Activated CD4-positive, alpha-beta T cell treated with anti-CD3 and anti-CD28 coated beads, Interleukin-10, Interleukin-2, amounts not matched to agents 100 ng/mL and 50 ng/mL, durations not matched to agents 16 hours and 8 hours (primary cell): ENCODE data around the gene NEGR1.

Experiments used
- DNase-seq: peaks from one replicate; pipeline ENCODE4 v3.0.0-alpha.2; 2020

NEGR1 gene

GRCh38 chr1:71610476-71610875 lies 671.9 kb downstream of the NEGR1 start:
- no peak for DNase-seq

GRCh38 chr1:71603044-71603776 lies 679.1 kb downstream of the NEGR1 start:
- no peak for DNase-seq

- no peak for DNase-seq
These were observed 682.3 kb downstream of the NEGR1 start for GRCh38 chr1:71600023-71600422.

DNA sequence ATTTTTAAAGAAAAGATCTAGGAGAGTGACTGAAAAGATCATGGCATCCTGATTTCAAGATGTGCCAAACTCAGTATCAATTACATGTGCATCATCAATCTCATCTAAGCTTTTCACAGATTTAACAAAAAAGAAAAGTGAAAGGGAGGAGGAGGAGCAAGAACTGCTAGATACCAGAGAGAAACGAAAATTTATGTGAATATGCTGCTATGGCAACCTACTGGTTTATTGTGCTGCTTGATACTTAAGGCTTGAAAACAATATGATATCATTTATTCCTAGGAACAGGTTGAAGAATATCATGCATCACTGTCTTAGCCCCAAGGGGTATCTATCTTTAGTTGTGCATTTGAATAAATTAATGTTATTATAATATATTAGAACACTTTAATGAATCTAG lies 683.0 kb downstream of the NEGR1 start:
- no peak for DNase-seq

DNA sequence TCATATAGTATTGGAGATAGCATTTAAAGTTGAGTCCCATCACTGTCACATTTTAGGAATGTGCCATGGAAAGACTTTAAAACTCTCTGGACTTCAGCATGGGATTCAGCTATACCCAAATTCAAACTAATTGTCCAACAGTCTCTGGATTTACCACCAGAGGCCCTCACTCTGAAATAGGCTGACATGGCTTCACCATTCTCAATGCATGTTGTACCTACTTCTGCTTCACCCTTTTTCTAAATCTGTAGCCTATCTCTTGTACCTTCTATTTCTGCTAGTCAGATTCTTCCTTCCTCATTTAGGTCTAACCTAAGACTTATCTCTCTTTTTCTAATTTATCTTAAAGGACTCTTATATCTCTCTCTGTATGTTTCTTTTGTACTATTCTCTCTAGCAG lies 688.8 kb downstream of the NEGR1 start:
- no peak for DNase-seq

DNA sequence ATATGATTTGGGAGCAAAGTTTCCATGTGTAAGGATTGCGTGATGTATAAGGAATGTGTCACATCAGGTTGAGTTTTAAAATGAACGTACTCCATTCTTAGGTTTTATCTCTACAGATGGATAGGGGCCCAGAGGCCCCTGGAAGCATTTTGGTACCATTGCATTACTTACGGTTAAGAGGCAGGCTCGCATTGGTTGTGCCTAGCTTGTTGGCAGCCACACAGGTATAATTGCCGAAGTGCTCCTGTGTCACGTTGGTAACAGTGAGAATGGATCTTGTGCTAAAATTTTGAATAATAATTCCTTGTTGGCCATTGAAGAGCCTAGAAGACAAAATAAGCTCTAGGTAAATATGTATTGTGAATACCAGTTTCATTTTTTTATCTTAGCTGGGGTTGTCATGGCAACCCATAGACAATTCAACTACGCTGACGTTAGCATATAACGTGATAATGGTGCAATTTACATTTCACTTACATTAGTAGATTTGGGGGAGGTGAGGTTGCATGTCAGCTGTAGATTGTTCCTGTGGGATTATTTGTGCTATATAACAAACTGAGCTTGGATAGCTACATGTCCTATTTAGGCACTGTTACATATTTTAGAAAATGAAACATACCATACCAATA lies 689.6 kb downstream of the NEGR1 start:
- DNase-seq, result no peak

- no peak for DNase-seq
These were observed 693.3 kb downstream of the NEGR1 start for GRCh38 chr1:71589005-71589404.

DNA sequence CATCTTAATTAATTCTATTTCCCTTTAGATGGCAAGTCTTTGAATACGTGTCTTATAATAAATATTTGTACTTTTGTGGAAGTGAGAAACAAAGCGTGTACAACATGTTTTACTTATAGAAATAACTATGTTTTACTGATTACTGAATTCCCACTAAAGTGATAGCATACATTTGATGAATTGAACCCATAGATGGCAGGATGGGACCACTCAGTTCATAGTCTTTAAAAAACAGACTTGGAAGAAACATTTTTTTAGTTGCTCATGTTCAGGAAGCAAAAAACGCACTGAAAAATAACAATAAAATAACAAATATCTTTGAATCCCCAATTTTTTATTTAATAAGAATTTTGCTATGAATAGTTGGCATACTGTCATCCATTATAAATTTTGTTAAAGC lies 694.4 kb downstream of the NEGR1 start:
- DNase-seq, result no peak

GRCh38 chr1:71586030-71586429 lies 696.3 kb downstream of the NEGR1 start:
- DNase-seq, result no peak

DNA sequence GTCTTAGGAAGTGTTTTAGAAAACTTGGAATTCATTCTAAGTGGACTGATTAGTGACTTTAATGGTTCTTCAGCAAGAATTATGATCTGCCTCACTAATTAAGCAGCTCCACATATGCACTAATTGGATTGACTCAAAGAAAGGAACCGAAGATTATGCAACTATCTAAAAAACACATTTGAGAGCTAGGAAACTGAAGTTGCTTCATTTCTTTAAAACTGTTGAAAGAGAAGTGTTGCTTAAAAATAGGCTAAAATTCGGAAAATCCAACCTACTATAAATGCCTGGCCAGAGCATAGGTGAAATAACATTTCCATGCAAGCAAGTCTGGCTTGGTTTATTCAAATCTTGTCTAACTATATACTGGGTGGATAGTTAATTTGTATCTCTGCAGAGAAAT lies 698.6 kb downstream of the NEGR1 start:
- DNase-seq, result no peak

DNA sequence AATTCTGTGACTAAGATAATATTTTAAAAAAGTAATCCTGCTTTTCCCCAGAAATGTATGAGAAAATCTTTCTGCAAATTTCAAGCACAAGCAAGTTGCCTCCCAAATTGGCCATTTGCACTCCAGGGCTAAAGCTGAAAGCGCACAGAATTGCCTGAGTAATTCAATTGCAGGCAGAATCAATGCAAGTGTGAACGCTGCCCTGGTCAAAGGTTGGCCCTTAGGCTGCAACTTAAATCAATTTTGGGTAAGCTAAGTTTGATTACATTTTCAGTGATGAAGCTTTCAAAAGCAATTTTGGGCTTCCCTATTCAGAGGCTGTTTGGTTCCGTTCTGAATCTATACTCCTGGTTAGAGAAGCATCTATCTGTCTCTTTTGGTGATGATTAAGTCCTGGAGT lies 699.7 kb downstream of the NEGR1 start:
- DNase-seq, result no peak

- DNase-seq, result no peak
These were observed 704.7 kb downstream of the NEGR1 start for GRCh38 chr1:71577451-71578131.

DNA sequence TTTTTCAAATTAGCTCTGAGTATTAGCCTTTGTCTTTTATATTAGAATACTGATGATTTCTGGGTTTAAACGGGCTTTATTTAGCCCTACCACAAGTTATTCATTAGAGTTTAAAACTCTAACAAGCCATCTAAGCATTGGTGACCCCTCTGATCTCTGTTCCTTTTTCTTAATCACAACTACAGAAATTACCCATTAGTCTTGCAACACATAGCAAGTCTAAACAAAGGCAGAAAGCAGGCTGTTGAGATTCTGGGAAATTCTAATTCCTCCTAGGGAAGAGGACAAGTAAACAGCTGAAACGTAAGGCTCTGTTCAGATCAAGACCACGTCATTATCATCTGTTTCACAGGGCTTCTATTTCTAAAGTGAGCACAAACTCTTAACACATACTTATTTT lies 710.3 kb downstream of the NEGR1 start:
- no peak for DNase-seq

- DNase-seq, result no peak
These were observed 715.9 kb downstream of the NEGR1 start for GRCh38 chr1:71566413-71566812.

DNA sequence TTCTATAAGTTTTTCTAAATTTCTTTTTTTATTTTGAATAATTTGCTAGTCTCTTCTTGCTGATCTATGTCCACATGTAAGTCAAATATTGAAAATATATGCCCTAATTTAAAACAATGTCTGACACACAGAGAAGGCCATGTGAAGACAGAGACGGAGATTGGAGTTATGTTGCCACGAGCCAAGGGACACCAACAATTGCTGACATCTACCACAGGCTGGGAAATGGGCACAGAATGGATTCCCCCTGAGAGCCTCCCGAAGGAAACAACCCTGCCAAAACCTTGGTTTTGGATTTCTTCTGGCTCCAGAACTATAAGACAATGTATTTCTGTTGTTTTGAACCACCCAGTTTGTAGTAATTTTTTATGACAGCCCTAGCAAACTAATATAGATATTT lies 716.5 kb downstream of the NEGR1 start:
- no peak for DNase-seq

DNA sequence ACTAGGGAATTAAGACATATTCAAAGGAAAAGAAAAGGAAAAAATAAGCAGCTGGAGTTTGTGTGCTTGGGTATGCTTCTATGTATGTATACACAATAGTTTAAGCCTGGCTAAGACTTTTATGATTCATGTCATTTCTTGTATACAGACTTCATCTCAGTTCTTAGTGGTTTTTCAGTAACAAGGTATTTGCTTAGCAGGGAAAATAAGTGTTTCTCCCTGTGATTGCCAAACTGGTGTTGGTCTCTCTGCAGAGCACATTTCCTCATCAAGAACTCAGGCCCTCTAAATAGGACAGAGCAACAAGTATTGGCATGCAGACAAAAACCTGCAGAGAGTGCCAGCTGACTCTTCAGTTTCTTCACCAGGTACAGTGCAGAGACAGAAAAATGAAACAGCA lies 717.1 kb downstream of the NEGR1 start:
- DNase-seq, result no peak

GRCh38 chr1:71562298-71562697 lies 720.0 kb downstream of the NEGR1 start:
- DNase-seq, result no peak

DNA sequence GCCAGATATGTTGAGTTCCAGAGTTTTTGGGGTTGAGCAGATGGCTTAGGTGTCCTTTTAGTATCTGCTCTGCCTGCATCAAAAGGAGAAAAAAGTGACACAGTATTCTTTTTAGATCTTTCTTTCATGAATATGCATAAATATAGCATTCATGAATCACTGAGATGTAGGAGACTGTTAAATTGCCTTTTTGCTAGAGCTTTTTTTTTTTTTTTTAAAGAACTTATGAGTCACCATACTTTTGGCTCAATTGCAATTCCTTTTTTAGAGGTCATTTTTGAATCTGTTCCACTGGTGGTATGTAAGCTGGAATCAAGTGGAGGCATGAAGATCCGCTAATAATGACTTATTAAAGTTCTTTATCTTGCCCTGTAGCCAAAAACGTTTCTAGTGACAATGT lies 720.6 kb downstream of the NEGR1 start:
- DNase-seq, result no peak

DNA sequence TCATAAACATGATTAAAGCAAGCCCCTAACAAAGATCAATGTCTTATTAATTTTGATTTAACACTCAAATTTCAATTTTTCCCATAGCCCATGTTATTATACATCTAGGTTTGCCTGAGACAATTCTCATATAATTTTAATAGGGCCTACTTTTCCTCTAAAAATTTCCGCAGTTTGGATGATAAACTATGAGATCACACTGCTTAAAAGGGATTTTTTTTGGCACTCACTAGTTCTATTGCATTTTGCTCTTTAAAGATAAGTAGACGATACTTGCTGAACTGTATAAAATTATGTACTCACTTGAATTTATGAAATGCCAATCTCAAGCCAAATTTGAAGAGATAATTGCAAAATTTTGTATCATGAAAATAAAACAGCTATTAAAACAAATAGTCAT lies 721.1 kb downstream of the NEGR1 start:
- no peak for DNase-seq

GRCh38 chr1:71559880-71560279 lies 722.5 kb downstream of the NEGR1 start:
- DNase-seq, result no peak

DNA sequence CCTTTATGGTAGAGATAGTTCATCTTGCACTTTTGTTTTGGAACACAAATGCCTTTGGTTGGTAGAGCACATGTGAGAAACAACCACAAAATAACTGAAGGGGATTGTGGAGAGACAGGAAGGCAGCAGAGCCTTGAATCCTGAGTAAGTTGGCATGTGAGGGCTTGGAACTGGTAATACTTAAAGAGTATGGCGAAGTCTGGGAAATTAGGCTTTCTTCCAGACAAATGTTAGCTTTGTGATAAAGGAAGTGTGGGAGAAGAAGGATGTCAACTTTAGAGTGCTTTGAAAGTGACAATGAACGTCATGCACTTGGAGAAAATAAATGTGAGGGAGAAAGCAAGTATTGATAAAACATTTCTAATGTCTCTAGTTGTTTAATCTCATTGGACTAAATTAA lies 725.2 kb downstream of the NEGR1 start:
- no peak for DNase-seq

DNA sequence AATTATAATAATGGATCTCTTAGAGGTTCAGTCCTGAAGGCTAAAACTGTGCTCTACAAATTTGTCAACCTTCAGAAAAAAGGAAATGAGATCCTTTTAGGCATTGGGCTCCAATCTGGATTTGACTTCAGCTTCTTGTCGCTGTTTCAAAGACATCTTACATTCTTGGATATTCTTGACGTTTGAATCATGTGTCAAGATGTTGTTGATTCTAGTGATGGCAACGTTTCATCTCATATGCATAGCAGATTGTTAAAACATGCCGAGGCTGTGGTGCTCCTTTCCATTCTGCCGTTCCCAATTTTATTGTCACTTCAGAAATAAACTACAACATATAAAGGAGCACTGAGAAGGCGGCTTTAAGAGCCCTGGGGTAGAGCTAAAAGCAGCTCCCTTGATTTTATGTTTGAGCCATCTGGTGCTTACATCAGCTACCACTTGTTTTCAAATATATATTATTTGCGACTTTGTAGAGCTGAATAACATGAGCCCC lies 733.9 kb downstream of the NEGR1 start:
- DNase-seq, result no peak

GRCh38 chr1:71542155-71542554 lies 740.2 kb downstream of the NEGR1 start:
- no peak for DNase-seq

GRCh38 chr1:71533950-71534349 lies 748.4 kb downstream of the NEGR1 start:
- DNase-seq, result no peak
